BLaER1 treated with 17β-estradiol and CSF1 and Interleukin-3, amounts not matched to agents 10 nM and 100 nM (cell line): Measurements from ENCODE around the gene HPDL.
"Not testable (repeated sequence)": the region's sequence is repeated elsewhere in the genome, so short reads cannot be mapped to it uniquely, and the experiment has no call there.

Experiments
- H3K27ac ChIP-seq, 11 experiments: shearing (Covaris generic); formaldehyde crosslinking; 2 replicates each; pipeline ENCODE4 v1.8.1; 2022
- H3K27me3 ChIP-seq, 11 experiments: shearing (Covaris generic); formaldehyde crosslinking; 2 replicates each; pipeline ENCODE4 v1.8.1; 2022
- H3K36me3 ChIP-seq, 11 experiments: shearing (Covaris generic); formaldehyde crosslinking; 2 replicates each; pipeline ENCODE4 v1.8.1; 2022
- H3K4me1 ChIP-seq, 10 experiments: shearing (Covaris generic); formaldehyde crosslinking; 2 replicates each; pipeline ENCODE4 v1.8.1; 2022
- H3K4me2 ChIP-seq, 11 experiments: shearing (Covaris generic); formaldehyde crosslinking; 2 replicates each; pipeline ENCODE4 v1.8.1; 2022
- H3K4me3 ChIP-seq, 10 experiments: shearing (Covaris generic); formaldehyde crosslinking; 2 replicates each; pipeline ENCODE4 v1.8.1; 2022
- H3K9ac ChIP-seq, 11 experiments: shearing (Covaris generic); formaldehyde crosslinking; 2 replicates each; pipeline ENCODE4 v1.8.1; 2022
- H3K9me3 ChIP-seq, 11 experiments: shearing (Covaris generic); formaldehyde crosslinking; replicated peaks in 1 of 11; 2 replicates each; pipeline ENCODE4 v1.8.1; 2022
- H4K20me1 ChIP-seq, 11 experiments: shearing (Covaris generic); formaldehyde crosslinking; 2 replicates each; pipeline ENCODE4 v1.8.1; 2022
- Cebpa-rat ChIP-seq, 11 experiments: shearing (Covaris generic); IDR thresholded peaks; 2 replicates each; pipeline ENCODE4 v1.8.1; 2022

Gene HPDL

DNA sequence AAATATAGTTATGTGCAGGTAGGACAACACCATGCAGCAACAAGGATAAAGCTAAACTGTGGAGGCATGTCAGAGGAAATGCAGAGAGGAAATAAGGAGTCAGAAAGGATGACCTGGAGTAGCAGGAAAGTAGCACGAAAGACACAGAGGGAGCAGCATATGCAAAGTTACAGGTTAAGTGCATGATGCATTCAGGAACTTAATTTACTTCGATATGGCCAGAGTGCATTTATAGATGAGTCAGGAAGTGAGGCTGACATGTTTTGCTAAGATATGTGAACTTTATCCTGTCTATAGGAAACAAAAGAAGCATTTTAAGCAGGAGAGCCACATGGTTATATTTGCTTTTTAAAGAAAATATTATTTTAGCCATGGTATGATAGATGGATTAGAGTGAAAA lies 29.0 kb downstream of the HPDL start:
- Histone ChIP-seq H3K36me3 (peaks cover 0 to 25% (median 0%) of the 10 kb centered on the region in 11 experiments; a peak in 3 of 22 replicates), H3K9ac (no peak overlapping the region), H3K27me3 (no peaks in the 10 kb centered on the region), H3K4me3 (no peak overlapping the region), H3K4me1 (peaks cover 8 to 16% (median 9%) of the 10 kb centered on the region in 10 experiments; a peak in 19 of 20 replicates), H4K20me1 (no peaks in the 10 kb centered on the region), H3K4me2 (no peak overlapping the region), H3K9me3 (no peaks in the 10 kb centered on the region), H3K27ac (no peak overlapping the region)
- no peak for TF ChIP-seq Cebpa-rat (IDR thresholded peaks at IDR 0.05)

DNA sequence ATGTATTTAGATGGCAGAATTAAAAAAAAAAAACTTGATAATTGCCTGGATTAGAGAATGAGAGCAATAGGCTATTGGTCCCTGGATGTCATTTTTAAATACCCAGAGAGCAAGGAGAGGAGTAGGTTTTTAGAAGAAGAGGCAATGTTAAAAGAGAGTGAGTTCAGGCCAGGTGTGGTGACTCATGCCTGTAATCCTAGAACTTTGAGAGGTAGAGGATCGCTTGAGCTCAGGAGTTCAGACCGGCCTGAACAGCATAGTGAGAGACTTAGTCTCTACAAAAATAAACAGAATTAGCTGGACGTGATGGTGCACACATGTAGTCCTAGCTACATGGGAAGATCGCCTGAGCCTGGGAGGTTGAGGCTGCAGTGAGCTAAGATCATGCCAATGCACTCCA lies 29.5 kb downstream of the HPDL start:
- H3K9me3 ChIP-seq, result no peaks in the 10 kb centered on the region
- peaks cover 0 to 25% (median 0%) of the 10 kb centered on the region in 11 experiments; a peak in 3 of 22 replicates for H3K36me3 ChIP-seq
- H3K27ac ChIP-seq, result no peak overlapping the region
- H3K4me2 ChIP-seq, result no peak overlapping the region
- no peaks in the 10 kb centered on the region for H4K20me1 ChIP-seq
- TF ChIP-seq Cebpa-rat (IDR thresholded peaks at IDR 0.05), result no peak
- H3K9ac ChIP-seq, result no peak overlapping the region
- no peak overlapping the region for H3K4me3 ChIP-seq
- no peaks in the 10 kb centered on the region for H3K27me3 ChIP-seq
- peaks cover 12 to 21% (median 14%) of the 10 kb centered on the region in 10 experiments; a peak in 19 of 20 replicates for H3K4me1 ChIP-seq

DNA sequence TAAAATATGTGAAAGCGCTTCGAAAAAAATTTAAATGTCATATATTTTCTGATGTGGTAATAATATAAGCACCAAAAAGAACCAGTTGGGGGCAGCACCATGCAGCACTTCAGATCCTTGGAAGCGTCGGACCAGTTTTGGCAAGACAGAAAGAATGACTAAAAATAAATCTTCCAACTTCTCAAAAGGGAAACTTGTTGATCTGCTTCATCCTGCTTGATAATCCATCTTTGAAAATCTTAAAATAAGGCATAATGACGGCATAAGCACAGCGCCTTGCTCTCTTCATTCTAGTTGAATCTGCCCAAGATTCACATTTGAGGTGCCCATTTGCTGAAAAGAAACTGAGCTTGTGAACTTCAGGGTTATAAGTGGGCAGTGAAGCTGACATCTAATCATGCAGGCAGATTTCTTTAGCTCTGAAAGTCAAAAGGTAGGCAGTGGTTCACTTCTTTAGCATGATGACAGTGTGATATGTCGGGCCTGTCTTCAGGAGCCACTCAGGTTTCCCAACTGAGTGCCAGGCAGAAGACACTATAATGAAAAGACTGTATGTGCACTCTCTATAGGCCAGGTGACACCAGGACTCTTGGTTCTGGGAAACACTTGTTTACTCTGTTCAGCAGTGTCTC lies 33.3 kb downstream of the HPDL start:
- peaks cover 0 to 4% (median 0%) of the 10 kb centered on the region in 11 experiments; a peak in 2 of 22 replicates for H3K36me3 ChIP-seq
- peak overlapping the region; percentile 18 to 77 (median 44); a peak in 19 of 22 replicates for H3K4me2 ChIP-seq
- H4K20me1 ChIP-seq, result no peaks in the 10 kb centered on the region
- H3K9me3 ChIP-seq, result no peaks in the 10 kb centered on the region
- H3K27ac ChIP-seq, result peak overlapping the region in 4 of 11 experiments; percentile 0 to 21 (median 4); a peak in 4 of 22 replicates
- no peak for TF ChIP-seq Cebpa-rat (IDR thresholded peaks at IDR 0.05)
- peak overlapping the region in 8 of 11 experiments; percentile 2 to 46 (median 12); a peak in 9 of 22 replicates for H3K9ac ChIP-seq
- H3K27me3 ChIP-seq, result no peaks in the 10 kb centered on the region
- peaks cover 12 to 24% (median 16%) of the 10 kb centered on the region in 10 experiments; a peak in 19 of 20 replicates for H3K4me1 ChIP-seq
- no peak overlapping the region for H3K4me3 ChIP-seq

DNA sequence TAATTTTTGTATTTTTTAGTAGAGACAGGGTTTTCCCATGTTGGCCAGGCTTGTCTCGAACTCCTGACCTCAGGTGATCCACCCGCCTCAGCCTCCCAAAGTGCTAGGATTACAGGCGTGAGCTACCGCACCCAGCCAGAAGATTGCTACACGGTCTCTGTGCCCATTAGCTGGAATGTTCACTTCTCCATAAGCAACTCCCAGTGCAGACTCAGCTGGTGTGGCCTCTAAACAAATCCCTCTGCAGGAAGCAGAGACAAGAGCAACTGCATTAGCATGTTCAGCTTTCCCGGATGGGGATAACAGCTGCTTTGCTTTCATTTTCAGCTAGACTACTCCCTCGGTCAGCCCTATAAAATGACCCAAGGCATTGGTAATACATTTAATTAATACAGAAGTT lies 34.3 kb downstream of the HPDL start:
- peak overlapping the region in 2 of 10 experiments; percentile 18 to 28; a peak in 3 of 20 replicates for H3K4me3 ChIP-seq
- not testable (repeated sequence) for H3K9me3 ChIP-seq, H3K27me3 ChIP-seq, H4K20me1 ChIP-seq, H3K36me3 ChIP-seq
- H3K4me2 ChIP-seq, result peak overlapping the region; percentile 8 to 77 (median 46); a peak in 17 of 22 replicates
- H3K9ac ChIP-seq, result peak overlapping the region in 3 of 11 experiments; percentile 27 to 51 (median 29); a peak in 3 of 22 replicates
- H3K4me1 ChIP-seq, result peaks cover 12 to 24% (median 16%) of the 10 kb centered on the region in 10 experiments; a peak in 19 of 20 replicates
- peak overlapping the region in 2 of 11 experiments; percentile 1 to 14; a peak in 2 of 22 replicates for H3K27ac ChIP-seq

DNA sequence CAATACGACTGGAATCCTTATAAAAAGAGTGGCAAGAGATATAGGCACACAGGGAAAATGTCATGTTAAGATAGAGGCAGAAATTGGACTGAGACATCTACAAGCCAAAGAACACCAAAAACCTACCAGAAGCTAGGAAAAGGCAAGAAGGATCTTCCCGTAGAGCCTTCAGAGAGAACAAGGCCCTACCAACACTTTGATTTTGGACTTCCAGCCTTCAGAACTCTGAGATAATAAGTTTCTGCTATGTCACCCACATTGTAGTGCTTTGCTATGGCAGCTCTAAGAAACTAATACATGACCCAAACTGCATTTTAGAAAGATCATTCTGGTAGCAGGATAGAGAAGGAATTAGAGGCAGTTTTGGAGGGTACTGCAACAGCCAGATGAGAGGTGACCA lies 37.6 kb downstream of the HPDL start:
- Histone ChIP-seq H3K27ac (no peak overlapping the region), H3K9me3 (no peaks in the 10 kb centered on the region), H3K4me3 (no peak overlapping the region), H3K4me1 (peaks cover 12 to 29% (median 16%) of the 10 kb centered on the region in 10 experiments; a peak in 19 of 20 replicates), H3K4me2 (no peak overlapping the region), H3K36me3 (no peaks in the 10 kb centered on the region), H3K27me3 (no peaks in the 10 kb centered on the region), H4K20me1 (no peaks in the 10 kb centered on the region), H3K9ac (no peak overlapping the region)
- no peak for TF ChIP-seq Cebpa-rat (IDR thresholded peaks at IDR 0.05)

DNA sequence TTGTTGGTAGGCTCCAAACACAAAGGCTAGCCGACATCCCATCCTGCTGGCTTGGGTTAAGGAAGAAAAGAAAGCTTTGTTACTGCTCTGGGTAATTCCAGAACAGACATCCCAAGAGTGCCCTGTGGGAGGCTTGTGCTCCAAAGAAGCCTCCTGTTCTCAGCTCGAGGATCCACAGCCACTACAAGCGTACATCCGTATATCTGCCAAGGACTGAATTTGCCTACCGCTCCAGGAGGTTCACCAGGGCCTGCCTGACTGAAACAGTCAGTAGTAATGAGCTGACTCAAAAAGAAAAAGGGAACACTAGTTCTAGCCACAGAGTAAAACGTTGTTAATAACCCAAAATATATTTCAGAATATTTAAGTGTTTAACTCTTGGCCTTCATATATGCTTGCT lies 38.4 kb downstream of the HPDL start:
- Histone ChIP-seq H3K4me3 (no peak overlapping the region), H3K9ac (no peak overlapping the region), H4K20me1 (no peaks in the 10 kb centered on the region), H3K4me2 (no peak overlapping the region), H3K36me3 (no peaks in the 10 kb centered on the region), H3K4me1 (peaks cover 11 to 27% (median 14%) of the 10 kb centered on the region in 10 experiments; a peak in 19 of 20 replicates), H3K27ac (no peak overlapping the region), H3K9me3 (no peaks in the 10 kb centered on the region), H3K27me3 (no peaks in the 10 kb centered on the region)
- TF ChIP-seq Cebpa-rat (IDR thresholded peaks at IDR 0.05), result no peak

DNA sequence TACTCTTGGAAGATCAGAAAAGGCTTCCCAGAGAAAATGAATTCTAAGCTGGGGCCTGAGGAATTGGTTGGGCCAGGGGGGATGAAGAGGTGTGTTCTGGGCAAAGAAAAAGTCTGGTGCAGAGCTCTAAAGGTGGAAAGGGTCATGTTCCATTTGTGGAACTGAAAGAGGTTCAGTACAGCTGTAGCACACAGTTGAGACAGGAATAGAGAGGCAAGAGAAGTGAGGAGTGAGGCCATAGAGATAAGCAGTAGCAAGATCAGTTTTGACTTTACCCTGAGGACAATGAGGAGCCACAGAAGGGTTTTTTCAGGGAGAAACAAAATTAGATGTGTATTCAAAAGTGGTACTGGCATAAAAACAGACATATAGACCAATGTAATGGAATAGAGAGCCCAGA lies 43.9 kb downstream of the HPDL start:
- no peak overlapping the region for H3K4me3 ChIP-seq
- no peaks in the 10 kb centered on the region for H4K20me1 ChIP-seq
- H3K36me3 ChIP-seq, result no peaks in the 10 kb centered on the region
- H3K9ac ChIP-seq, result no peak overlapping the region
- TF ChIP-seq Cebpa-rat (IDR thresholded peaks at IDR 0.05), result no peak
- no peaks in the 10 kb centered on the region for H3K27me3 ChIP-seq
- no peaks in the 10 kb centered on the region for H3K9me3 ChIP-seq
- no peak overlapping the region for H3K27ac ChIP-seq
- H3K4me2 ChIP-seq, result peak overlapping the region in 6 of 11 experiments; percentile 3 to 57 (median 24); a peak in 6 of 22 replicates
- H3K4me1 ChIP-seq, result peaks cover 0 to 23% (median 3%) of the 10 kb centered on the region in 10 experiments; a peak in 8 of 20 replicates

DNA sequence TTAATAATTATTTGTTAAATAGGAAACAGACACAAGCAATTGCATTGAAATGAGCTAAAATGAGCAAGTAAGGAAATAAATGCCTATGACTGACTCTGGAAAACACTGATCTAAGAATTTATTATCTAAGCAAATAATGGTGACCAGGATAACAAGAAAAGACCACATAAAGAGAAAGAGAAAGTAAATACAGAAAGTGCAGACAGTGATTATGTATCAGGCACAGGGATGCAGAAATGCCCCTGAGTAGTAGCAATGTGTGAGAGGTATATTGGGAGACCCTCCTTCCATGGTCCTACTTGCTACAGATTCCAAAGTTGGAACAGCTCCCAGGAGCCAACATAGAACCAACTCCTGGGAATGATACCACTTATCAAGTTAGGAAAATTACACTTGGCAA lies 46.9 kb downstream of the HPDL start:
- H3K4me2 ChIP-seq, result no peak overlapping the region; a peak in 1 of 22 replicates
- no peak overlapping the region for H3K9ac ChIP-seq
- no peak overlapping the region for H3K4me3 ChIP-seq
- H3K4me1 ChIP-seq, result peaks cover 0 to 18% (median 3%) of the 10 kb centered on the region in 10 experiments; a peak in 8 of 20 replicates
- H3K9me3 ChIP-seq, result no peaks in the 10 kb centered on the region
- no peaks in the 10 kb centered on the region for H4K20me1 ChIP-seq
- no peak overlapping the region for H3K27ac ChIP-seq
- H3K27me3 ChIP-seq, result no peaks in the 10 kb centered on the region
- H3K36me3 ChIP-seq, result no peaks in the 10 kb centered on the region
- TF ChIP-seq Cebpa-rat (IDR thresholded peaks at IDR 0.05), result no peak

DNA sequence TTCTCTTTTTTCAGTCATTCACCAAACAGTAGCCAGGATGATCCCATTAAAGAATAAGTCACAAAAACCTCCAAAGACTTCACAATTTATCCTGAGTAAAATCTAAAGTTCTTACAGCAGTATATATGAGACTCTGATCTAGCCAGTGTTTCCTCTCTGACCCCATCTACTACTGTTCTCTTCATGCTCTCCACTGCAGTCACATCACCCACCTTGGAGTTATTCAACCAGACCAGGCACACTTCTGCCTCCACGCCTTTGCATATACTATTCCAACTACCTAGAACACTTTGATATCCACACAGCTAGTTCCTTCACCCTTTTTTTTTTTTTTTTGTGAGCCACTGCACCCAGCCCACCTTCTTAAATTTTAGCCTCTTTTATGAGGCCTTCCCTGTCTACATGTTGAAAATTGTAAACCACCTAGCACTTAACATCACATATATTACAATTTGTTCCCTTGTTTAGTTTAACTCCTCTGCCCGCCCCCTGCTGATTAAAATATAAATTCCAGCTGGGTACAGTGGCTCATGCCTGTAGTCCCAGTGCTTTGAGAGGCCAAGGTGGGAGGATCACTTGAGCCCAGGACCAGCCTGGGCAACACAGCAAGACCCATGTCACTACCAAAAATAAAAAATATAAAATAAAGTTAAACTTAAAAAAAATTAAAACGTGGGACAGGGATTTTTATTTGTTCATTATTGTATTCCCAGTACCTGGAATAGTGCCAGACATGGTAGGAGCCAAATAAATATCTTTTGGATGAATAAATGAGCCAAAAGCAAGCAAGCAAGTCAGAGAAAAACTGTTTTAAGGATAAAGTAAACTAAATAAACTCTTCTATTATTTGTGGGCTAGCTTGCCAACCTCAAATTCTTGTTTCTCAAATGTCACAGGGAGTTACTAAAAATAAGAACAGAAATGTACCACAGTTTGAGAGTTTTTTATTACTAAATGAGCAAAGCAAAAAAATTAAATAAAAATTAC lies 48.7 kb downstream of the HPDL start:
- no peak overlapping the region for H3K4me3 ChIP-seq
- no peak overlapping the region for H3K9ac ChIP-seq
- no peak for TF ChIP-seq Cebpa-rat (IDR thresholded peaks at IDR 0.05)
- no peak overlapping the region for H3K27ac ChIP-seq
- peaks cover 0 to 16% (median 3%) of the 10 kb centered on the region in 10 experiments; a peak in 8 of 20 replicates for H3K4me1 ChIP-seq
- H3K9me3 ChIP-seq, result no peaks in the 10 kb centered on the region
- no peaks in the 10 kb centered on the region for H3K27me3 ChIP-seq
- H3K36me3 ChIP-seq, result no peaks in the 10 kb centered on the region
- no peaks in the 10 kb centered on the region for H4K20me1 ChIP-seq
- no peak overlapping the region for H3K4me2 ChIP-seq
